Endothelial cell of umbilical vein (primary cell): ENCODE results near the gene ACBD7.

Experiments used
- JUN ChIP-seq: IDR thresholded peaks from 2 replicates; pipeline ENCODE4 v1.6.1; 2011; ENCODE audit warnings: borderline replicate concordance, low read depth; ENCODE audit not compliant: insufficient read length, insufficient read depth
- TF ChIP-seq, protein P1 (sequence below), 2 donors: IDR thresholded peaks; 1 replicate in 1 of 2; 2 replicates in 1 of 2; pipeline ENCODE4 v1.5.1; 2011; ENCODE audit warnings: low read length in 2 of 2, mild to moderate bottlenecking in 2 of 2, moderate library complexity in 2 of 2, control low read depth in 1 of 2, inconsistent platforms in 1 of 2, low read depth in 1 of 2; ENCODE audit not compliant: insufficient read depth in 1 of 2; ENCODE audit errors: extremely low read depth in 1 of 2

DNA sequence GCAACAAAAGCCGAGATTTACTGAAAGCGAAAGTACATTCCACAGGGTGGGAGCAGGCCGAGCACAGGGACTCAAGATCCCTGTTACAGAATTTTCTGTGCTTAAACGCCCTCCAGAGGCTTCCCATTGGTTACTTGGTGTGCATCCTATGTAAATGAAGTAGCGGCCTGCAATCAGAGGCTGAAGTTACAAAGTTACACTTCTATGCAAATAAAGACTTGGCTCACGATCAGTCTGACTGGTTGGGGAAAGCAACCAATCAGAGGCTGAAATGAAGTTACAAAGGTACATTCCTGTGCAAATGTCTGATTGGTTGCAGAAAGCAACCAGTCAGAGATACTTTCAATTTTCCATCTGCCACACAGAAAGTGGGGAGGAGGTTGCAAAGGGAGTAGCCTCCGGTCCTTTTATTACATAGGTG lies 4.1 kb downstream of the ACBD7 start:
- TF ChIP-seq, protein P1, sequence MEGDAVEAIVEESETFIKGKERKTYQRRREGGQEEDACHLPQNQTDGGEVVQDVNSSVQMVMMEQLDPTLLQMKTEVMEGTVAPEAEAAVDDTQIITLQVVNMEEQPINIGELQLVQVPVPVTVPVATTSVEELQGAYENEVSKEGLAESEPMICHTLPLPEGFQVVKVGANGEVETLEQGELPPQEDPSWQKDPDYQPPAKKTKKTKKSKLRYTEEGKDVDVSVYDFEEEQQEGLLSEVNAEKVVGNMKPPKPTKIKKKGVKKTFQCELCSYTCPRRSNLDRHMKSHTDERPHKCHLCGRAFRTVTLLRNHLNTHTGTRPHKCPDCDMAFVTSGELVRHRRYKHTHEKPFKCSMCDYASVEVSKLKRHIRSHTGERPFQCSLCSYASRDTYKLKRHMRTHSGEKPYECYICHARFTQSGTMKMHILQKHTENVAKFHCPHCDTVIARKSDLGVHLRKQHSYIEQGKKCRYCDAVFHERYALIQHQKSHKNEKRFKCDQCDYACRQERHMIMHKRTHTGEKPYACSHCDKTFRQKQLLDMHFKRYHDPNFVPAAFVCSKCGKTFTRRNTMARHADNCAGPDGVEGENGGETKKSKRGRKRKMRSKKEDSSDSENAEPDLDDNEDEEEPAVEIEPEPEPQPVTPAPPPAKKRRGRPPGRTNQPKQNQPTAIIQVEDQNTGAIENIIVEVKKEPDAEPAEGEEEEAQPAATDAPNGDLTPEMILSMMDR (IDR thresholded peaks at IDR 0.05; ENCODE audit: extremely low read depth in 1 of 2, insufficient read depth in 1 of 2, low read depth in 1 of 2, low read length in 2 of 2), result no peak
- no peak for TF ChIP-seq JUN
